ENCODE results near the gene GLIS2. TPM values are rescaled to one million over a fixed set of nuclear protein-coding genes. Genes with fewer than 3 reads are reported as not detected.

Gene GLIS2
- total RNA-seq, 1 experiment from 2014 or later = 13.1 TPM

- no peak for DNase-seq
- Mint-ChIP-seq H3K36me3 (ENCODE audit: insufficient read depth, unreplicated experiment) (peaks cover 5% of the 10 kb centered on the region), H3K9me3 (ENCODE audit: unreplicated experiment) (no peaks in the 10 kb centered on the region), H3K4me3 (ENCODE audit: unreplicated experiment) (no peak overlapping the region), H3K27ac (ENCODE audit: unreplicated experiment) (no peak overlapping the region), H3K4me1 (ENCODE audit: low read depth, unreplicated experiment) (no peaks in the 10 kb centered on the region), H3K27me3 (ENCODE audit: insufficient read depth, unreplicated experiment) (no peaks in the 10 kb centered on the region)
- Histone ChIP-seq H3K4me3 (ENCODE audit: low read depth, low read length) (no peak overlapping the region), H3K9me3 (no peaks in the 10 kb centered on the region), H3K27me3 (replicated peaks; ENCODE audit: control insufficient read depth, insufficient read depth, low read length) (no peaks in the 10 kb centered on the region), H3K36me3 (ENCODE audit: control insufficient read depth, insufficient read depth, low read length) (no peaks in the 10 kb centered on the region; the same call in 1 of the 2 replicates), H3K4me1 (no peaks in the 10 kb centered on the region)
- intact Hi-C loops (cut with micrococcal nuclease; ENCODE audit: unreplicated experiment) = no loop called here
- CTCF ChIA-PET = interaction anchor here (1.6 kb wide), 1 partner anchor 124 kb away, joined by 4 read pairs; no protein-coding TSS in a partner anchor
- POLR2A ChIA-PET = no interaction called here
- BruUV-seq (replicated peaks) = no TSS peak
- no peak for TF ChIP-seq CTCF (IDR thresholded peaks at IDR 0.05; ENCODE audit: insufficient read depth in 1 of 2, low read depth in 1 of 2, low read length in 1 of 2, severe bottlenecking in 1 of 2, unreplicated experiment in 1 of 2)
Measured at GRCh38 chr16:4324492-4325252, 8.8 kb downstream of the GLIS2 start.

- Histone ChIP-seq H3K36me3 (ENCODE audit: control insufficient read depth, insufficient read depth, low read length) (no peaks in the 10 kb centered on the region; the same call in 1 of the 2 replicates), H3K4me3 (ENCODE audit: low read depth, low read length) (no peak overlapping the region), H3K9me3 (no peaks in the 10 kb centered on the region), H3K27me3 (replicated peaks; ENCODE audit: control insufficient read depth, insufficient read depth, low read length) (no peaks in the 10 kb centered on the region), H3K4me1 (no peaks in the 10 kb centered on the region)
- Mint-ChIP-seq H3K4me1 (ENCODE audit: low read depth, unreplicated experiment) (no peaks in the 10 kb centered on the region), H3K27ac (ENCODE audit: unreplicated experiment) (no peak overlapping the region), H3K36me3 (ENCODE audit: insufficient read depth, unreplicated experiment) (no peaks in the 10 kb centered on the region), H3K4me3 (ENCODE audit: unreplicated experiment) (no peak overlapping the region), H3K27me3 (ENCODE audit: insufficient read depth, unreplicated experiment) (no peaks in the 10 kb centered on the region), H3K9me3 (ENCODE audit: unreplicated experiment) (no peaks in the 10 kb centered on the region)
- no peak for TF ChIP-seq CTCF (IDR thresholded peaks at IDR 0.05; ENCODE audit: insufficient read depth in 1 of 2, low read depth in 1 of 2, low read length in 1 of 2, severe bottlenecking in 1 of 2, unreplicated experiment in 1 of 2)
- DNase-seq = no peak
- intact Hi-C loops (cut with micrococcal nuclease; ENCODE audit: unreplicated experiment) = no loop called here
- CTCF ChIA-PET = interaction anchor here (1.1 kb wide), 1 partner anchor 71 kb away, joined by 4 read pairs; no protein-coding TSS in a partner anchor
- BruUV-seq (replicated peaks) = no TSS peak
- POLR2A ChIA-PET = no interaction called here
Measured at GRCh38 chr16:4325253-4325758, 9.4 kb downstream of the GLIS2 start.

GRCh38 chr16:4327386-4328045 lies 11.6 kb downstream of the GLIS2 start:
- Mint-ChIP-seq H3K4me1 (ENCODE audit: low read depth, unreplicated experiment) (no peaks in the 10 kb centered on the region), H3K36me3 (ENCODE audit: insufficient read depth, unreplicated experiment) (no peaks in the 10 kb centered on the region), H3K27me3 (ENCODE audit: insufficient read depth, unreplicated experiment) (no peaks in the 10 kb centered on the region), H3K9me3 (ENCODE audit: unreplicated experiment) (no peaks in the 10 kb centered on the region), H3K4me3 (ENCODE audit: unreplicated experiment) (no peak overlapping the region), H3K27ac (ENCODE audit: unreplicated experiment) (no peak overlapping the region)
- TF ChIP-seq CTCF (IDR thresholded peaks at IDR 0.05; ENCODE audit: insufficient read depth in 1 of 2, low read depth in 1 of 2, low read length in 1 of 2, severe bottlenecking in 1 of 2, unreplicated experiment in 1 of 2) = no peak
- ChIA-PET POLR2A (no interaction called here), CTCF (interaction anchor here (0.6 to 1.4 kb wide), 3 partner anchors 19 to 127 kb away, joined by 3 to 5 read pairs (median 5); no protein-coding TSS in a partner anchor)
- no peak for DNase-seq
- H3K4me1 ChIP-seq = no peaks in the 10 kb centered on the region
- H3K9me3 ChIP-seq = no peaks in the 10 kb centered on the region
- H3K36me3 ChIP-seq (ENCODE audit: control insufficient read depth, insufficient read depth, low read length) = no peaks in the 10 kb centered on the region; the same call in 1 of the 2 replicates
- intact Hi-C loops (cut with micrococcal nuclease; ENCODE audit: unreplicated experiment) = no loop called here
- no TSS peak for BruUV-seq (replicated peaks)
- no peak overlapping the region for H3K4me3 ChIP-seq (ENCODE audit: low read depth, low read length)
- no peaks in the 10 kb centered on the region for H3K27me3 ChIP-seq (replicated peaks; ENCODE audit: control insufficient read depth, insufficient read depth, low read length)

All from Caco-2 (cell line).